Panc1 (cell line): ENCODE data around the gene SPDYE16. TPM values are rescaled to one million over a fixed set of nuclear protein-coding genes. Genes with fewer than 3 reads are reported as not detected.
"Not testable (repeated sequence)": the region's sequence is repeated elsewhere in the genome, so short reads cannot be mapped to it uniquely, and the experiment has no call there.

Source experiments
- ATAC-seq: fragments of 200-7000 bp; cut with Tn5 transposase; 2 replicates; pipeline ENCODE4 v1.9.1; 2020; ENCODE audit warnings: mild to moderate bottlenecking, moderate library complexity
- BruUV-seq: library from RNA; stranded (reverse); fragments of 400-500 nt; replicated peaks from 2 replicates; lab custom pipeline; 2021; lab: Mats Ljungman, UMichigan
- CTCF ChIA-PET: fragments of 300-600 bp; sonication (Branson Sonifier 250); formaldehyde crosslinking; loops from one replicate; lab custom pipeline; 2022; ENCODE audit warnings: antibody characterized with exemption; lab: Charles Lee
- POLR2A ChIA-PET: fragments of 300-600 bp; sonication (Branson Sonifier 250); formaldehyde crosslinking; loops from one replicate; lab custom pipeline; 2022; ENCODE audit warnings: antibody characterized with exemption; lab: Charles Lee
- DNase-seq: peaks from one replicate; pipeline ENCODE4 v3.0.0-alpha.2; 2010; ENCODE audit warnings: low read depth, low spot score
- H3K27ac ChIP-seq: 2 replicates; pipeline ENCODE4 v1.5.1; 2011; ENCODE audit warnings: mild to moderate bottlenecking, low read length, inconsistent platforms
- H3K27me3 ChIP-seq: fragments of 200-500 bp; sonication (Bioruptor generic); 2 replicates; pipeline ENCODE4 v1.6.0; 2014; ENCODE audit warnings: low read length, inconsistent platforms; ENCODE audit not compliant: control insufficient read depth, insufficient read depth
- H3K36me3 ChIP-seq: fragments of 200-500 bp; sonication (Bioruptor generic); 2 replicates; pipeline ENCODE4 v1.5.1; 2014; ENCODE audit warnings: inconsistent platforms, mild to moderate bottlenecking, low read length, moderate library complexity; ENCODE audit not compliant: control insufficient read depth, insufficient read depth
- H3K4me1 ChIP-seq: 2 replicates; pipeline ENCODE4 v1.5.1; 2011; ENCODE audit warnings: inconsistent platforms, mild to moderate bottlenecking, low read length, moderate library complexity; ENCODE audit not compliant: control insufficient read depth, insufficient read depth
- H3K4me3 ChIP-seq, 2 experiments: 2 replicates each; pipeline ENCODE4 v1.5.1; 2011 to 2012; ENCODE audit warnings: low read depth in 2 of 2, low read length in 2 of 2, mild to moderate bottlenecking in 2 of 2, inconsistent platforms in 1 of 2, moderate library complexity in 1 of 2
- H3K9me3 ChIP-seq: fragments of 200-500 bp; sonication (Bioruptor generic); 2 replicates; pipeline ENCODE4 v1.5.1; 2014; ENCODE audit warnings: low read depth, mild to moderate bottlenecking, inconsistent platforms, low read length, moderate library complexity; ENCODE audit not compliant: control insufficient read depth, insufficient read depth
- CTCF ChIP-seq: fragments of 450-650 bp; IDR thresholded peaks from 2 replicates; pipeline ENCODE4 v1.5.1; 2017; ENCODE audit warnings: mild to moderate bottlenecking
- POLR2AphosphoS5 ChIP-seq: IDR thresholded peaks from 2 replicates; pipeline ENCODE4 v1.6.1; 2012; ENCODE audit warnings: mild to moderate bottlenecking, low read depth, low read length, moderate library complexity
- REST ChIP-seq, 2 experiments: IDR thresholded peaks; 2 replicates each; pipeline ENCODE4 v1.6.1; 2011 to 2012; ENCODE audit warnings: low read depth in 2 of 2, control low read depth in 1 of 2, low read length in 1 of 2, mild to moderate bottlenecking in 1 of 2, moderate library complexity in 1 of 2; ENCODE audit not compliant: insufficient read depth in 1 of 2
- SIN3A ChIP-seq: IDR thresholded peaks from 2 replicates; pipeline ENCODE4 v1.6.1; 2012; ENCODE audit warnings: low read depth, mild to moderate bottlenecking, low read length, moderate library complexity, borderline replicate concordance; ENCODE audit not compliant: insufficient read depth
- TCF7L2 ChIP-seq: IDR thresholded peaks from 2 replicates; pipeline ENCODE4 v1.6.1; 2011; ENCODE audit warnings: mild to moderate bottlenecking, low read depth, low read length, inconsistent platforms
- in situ Hi-C: cut with HindIII; loops from 2 replicates; pipeline ENCODE4 v1.10.0; 2016; ENCODE audit warnings: low sequenced_read_pairs, low pct_unique_long_range_greater_than_20kb
- intact Hi-C: fragments of 100-400 bp; cut with micrococcal nuclease; formaldehyde crosslinking; loops from one replicate; pipeline ENCODE4 v1.10.0; 2022; ENCODE audit not compliant: unreplicated experiment
- total RNA-seq: library from RNA; stranded (reverse); gene quantifications from one replicate; pipeline ENCODE4 v1.2.1, GENCODE V29; 2021; ENCODE audit not compliant: unreplicated experiment

SPDYE16 gene
- total RNA-seq, 1 experiment from 2014 or later = not detected

- in situ Hi-C loops, H3K36me3 ChIP-seq, intact Hi-C loops, H3K27me3 ChIP-seq, BruUV-seq, POLR2A ChIA-PET, H3K4me1 ChIP-seq, H3K9me3 ChIP-seq, CTCF ChIA-PET: not testable (repeated sequence)
- H3K27ac ChIP-seq = peak overlapping the region; percentile 81
- peak; percentile 52; the same call in 1 of the 2 replicates for TF ChIP-seq POLR2AphosphoS5
- peak; percentile 66 for DNase-seq
- ATAC-seq = peak; percentile 100
- peak overlapping the region; percentile 69 to 76 for H3K4me3 ChIP-seq
Observed at GRCh38 chr7:76549025-76549854, 6.1 kb upstream of the SPDYE16 start.

GRCh38 chr7:76531643-76532042, 11.5 kb downstream of the SPDYE16 start:
- intact Hi-C loops, DNase-seq, BruUV-seq, POLR2A ChIA-PET, H3K27ac ChIP-seq, in situ Hi-C loops, H3K4me1 ChIP-seq, H3K36me3 ChIP-seq, H3K9me3 ChIP-seq, H3K27me3 ChIP-seq, ATAC-seq, H3K4me3 ChIP-seq, CTCF ChIA-PET: not testable (repeated sequence)

GRCh38 chr7:76526183-76526582, 16.9 kb downstream of the SPDYE16 start:
- H3K4me1 ChIP-seq, intact Hi-C loops, DNase-seq, H3K27me3 ChIP-seq, H3K36me3 ChIP-seq, CTCF ChIA-PET, H3K9me3 ChIP-seq, BruUV-seq, ATAC-seq, in situ Hi-C loops, H3K27ac ChIP-seq, POLR2A ChIA-PET, H3K4me3 ChIP-seq: not testable (repeated sequence)

GRCh38 chr7:76516932-76517331, 26.2 kb downstream of the SPDYE16 start:
- H3K4me3 ChIP-seq, intact Hi-C loops, BruUV-seq, H3K27ac ChIP-seq, CTCF ChIA-PET, H3K36me3 ChIP-seq, POLR2A ChIA-PET, H3K27me3 ChIP-seq, H3K9me3 ChIP-seq, in situ Hi-C loops, DNase-seq, ATAC-seq: not testable (repeated sequence)
- H3K4me1 ChIP-seq = peaks cover 13% of the 10 kb centered on the region

GRCh38 chr7:76515999-76516443, 27.1 kb downstream of the SPDYE16 start:
- H3K27ac ChIP-seq = no peak overlapping the region
- TF ChIP-seq REST (IDR thresholded peaks at IDR 0.05; ENCODE audit: insufficient read depth in 1 of 2, low read depth in 2 of 2, low read length in 1 of 2) = no peak
- TF ChIP-seq CTCF = no peak
- no peak for TF ChIP-seq TCF7L2
- no peak for TF ChIP-seq POLR2AphosphoS5
- TF ChIP-seq SIN3A = no peak
- no peaks in the 10 kb centered on the region for H3K27me3 ChIP-seq
- no peaks in the 10 kb centered on the region for H3K36me3 ChIP-seq
- CTCF ChIA-PET = no interaction called here
- no peaks in the 10 kb centered on the region for H3K9me3 ChIP-seq
- no peak for DNase-seq
- H3K4me1 ChIP-seq = peaks cover 13% of the 10 kb centered on the region
- no peak overlapping the region for H3K4me3 ChIP-seq
- intact Hi-C loops (no loop called here), in situ Hi-C loops (no loop called here)
- POLR2A ChIA-PET = no interaction called here
- no TSS peak for BruUV-seq
- ATAC-seq = no peak
